Vagina (tissue), 2 donors: Measurements from ENCODE around the gene GRB7. TPM values are rescaled to one million over a fixed set of nuclear protein-coding genes. Genes with fewer than 3 reads are reported as not detected.

Experiments
- DNase-seq, 2 donors: peaks; one replicate each; pipeline ENCODE4 v3.0.0-alpha.2; 2017; ENCODE audit errors: extremely low spot score in 2 of 2
- H3K27ac ChIP-seq: fragments of 200-600 bp; sonication (generic); one replicate; pipeline ENCODE4 v1.5.1; 2019
- H3K27me3 ChIP-seq: fragments of 200-600 bp; sonication (generic); one replicate; pipeline ENCODE4 v1.5.1; 2019
- H3K36me3 ChIP-seq, 2 donors: fragments of 200-600 bp; sonication (generic); one replicate each; pipeline ENCODE4 v1.5.1; 2017 to 2019
- H3K4me1 ChIP-seq: fragments of 200-600 bp; sonication (generic); one replicate; pipeline ENCODE4 v1.5.1; 2019
- H3K4me3 ChIP-seq, 2 donors: fragments of 200-600 bp; sonication (generic); 1 replicate in 1 of 2; 2 replicates in 1 of 2; pipeline ENCODE4 v1.5.1; 2016 to 2019
- H3K9me3 ChIP-seq: fragments of 200-600 bp; sonication (generic); one replicate; pipeline ENCODE4 v1.5.1; 2019
- POLR2A ChIP-seq, 2 donors: fragments of 450-650 bp; IDR thresholded peaks; one replicate each; pipeline ENCODE4 v1.6.1; 2017; ENCODE audit warnings: antibody characterized with exemption in 2 of 2, mild to moderate bottlenecking in 2 of 2, moderate library complexity in 2 of 2
- POLR2AphosphoS5 ChIP-seq, 2 donors: sonication (generic); formaldehyde crosslinking; IDR thresholded peaks; one replicate each; pipeline ENCODE4 v1.9.0; 2017; ENCODE audit warnings: antibody characterized with exemption in 2 of 2, mild to moderate bottlenecking in 2 of 2, low read depth in 1 of 2; ENCODE audit not compliant: insufficient read depth in 1 of 2
- intact Hi-C: fragments of 100-400 bp; cut with DNase I; formaldehyde crosslinking; loops from one replicate; pipeline ENCODE4 v1.15.1; 2023
- total RNA-seq: library from RNA; depleted of rRNA; stranded (reverse); fragments of >200 nt; gene quantifications from one replicate; pipeline ENCODE4 v1.2.3, GENCODE V29; 2016
- TF ChIP-seq, protein P1 (sequence below), 3 experiments: fragments of 450-650 bp in 2 of 3; fragments of 200-600 bp in 1 of 3; sonication (generic) in 1 of 3; IDR thresholded peaks; one replicate each; pipeline ENCODE4 v1.5.1; 2017 to 2019; ENCODE audit warnings: antibody characterized with exemption in 3 of 3, mild to moderate bottlenecking in 2 of 3, moderate library complexity in 2 of 3

The GRB7 gene
- total RNA-seq, 1 donor from 2014 or later = 23.6 TPM

DNA sequence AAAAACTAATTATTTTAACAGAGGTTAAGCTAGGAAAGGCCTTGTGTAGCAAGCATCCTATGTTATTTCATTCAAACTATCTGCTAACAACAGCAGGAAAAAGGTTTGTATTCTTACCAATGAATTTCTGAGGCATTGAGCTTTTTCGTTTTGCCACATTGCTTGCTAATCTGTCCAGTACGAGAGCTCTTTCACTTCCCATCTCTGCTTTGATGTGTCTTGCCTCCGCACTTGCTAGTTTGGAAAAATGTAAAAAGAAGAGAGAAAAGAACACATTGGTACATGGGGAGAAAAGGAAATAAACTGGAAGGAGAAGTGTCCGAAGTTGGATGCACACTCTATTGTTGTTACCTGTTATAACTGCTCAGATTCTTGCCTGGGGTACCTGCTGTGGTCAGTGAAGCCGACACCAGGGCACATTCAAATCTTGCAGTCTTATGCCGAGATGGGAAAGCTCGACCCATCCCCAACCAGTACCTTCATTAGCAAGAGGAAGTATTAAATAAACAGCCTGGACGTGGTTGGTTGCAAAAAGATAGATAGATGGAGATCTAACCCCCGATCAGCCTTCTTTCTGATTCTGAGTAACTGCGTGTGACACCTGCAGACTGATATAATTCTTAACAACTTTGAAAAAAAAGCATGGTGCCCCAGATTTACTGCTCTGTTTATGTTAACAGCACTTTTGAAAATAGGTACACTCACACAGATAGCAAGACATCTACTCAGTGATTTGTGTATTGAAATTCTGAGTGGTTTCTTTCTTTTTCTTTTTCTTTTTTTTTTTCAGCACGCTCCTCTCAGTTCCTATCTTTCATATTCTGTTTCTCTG lies 40.0 kb downstream of the GRB7 start:
- no peak for TF ChIP-seq POLR2A (IDR thresholded peaks at IDR 0.05)
- TF ChIP-seq, protein P1, sequence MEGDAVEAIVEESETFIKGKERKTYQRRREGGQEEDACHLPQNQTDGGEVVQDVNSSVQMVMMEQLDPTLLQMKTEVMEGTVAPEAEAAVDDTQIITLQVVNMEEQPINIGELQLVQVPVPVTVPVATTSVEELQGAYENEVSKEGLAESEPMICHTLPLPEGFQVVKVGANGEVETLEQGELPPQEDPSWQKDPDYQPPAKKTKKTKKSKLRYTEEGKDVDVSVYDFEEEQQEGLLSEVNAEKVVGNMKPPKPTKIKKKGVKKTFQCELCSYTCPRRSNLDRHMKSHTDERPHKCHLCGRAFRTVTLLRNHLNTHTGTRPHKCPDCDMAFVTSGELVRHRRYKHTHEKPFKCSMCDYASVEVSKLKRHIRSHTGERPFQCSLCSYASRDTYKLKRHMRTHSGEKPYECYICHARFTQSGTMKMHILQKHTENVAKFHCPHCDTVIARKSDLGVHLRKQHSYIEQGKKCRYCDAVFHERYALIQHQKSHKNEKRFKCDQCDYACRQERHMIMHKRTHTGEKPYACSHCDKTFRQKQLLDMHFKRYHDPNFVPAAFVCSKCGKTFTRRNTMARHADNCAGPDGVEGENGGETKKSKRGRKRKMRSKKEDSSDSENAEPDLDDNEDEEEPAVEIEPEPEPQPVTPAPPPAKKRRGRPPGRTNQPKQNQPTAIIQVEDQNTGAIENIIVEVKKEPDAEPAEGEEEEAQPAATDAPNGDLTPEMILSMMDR (IDR thresholded peaks at IDR 0.05) = no peak
- TF ChIP-seq POLR2AphosphoS5 (IDR thresholded peaks at IDR 0.05; ENCODE audit: insufficient read depth in 1 of 2, low read depth in 1 of 2) = no peak
- no peak overlapping the region for H3K27ac ChIP-seq
- no peaks in the 10 kb centered on the region for H3K4me1 ChIP-seq
- DNase-seq = no peak
- intact Hi-C loops = no loop called here
- H3K4me3 ChIP-seq = peak overlapping the region in 1 of 2 donors; percentile 22
- no peaks in the 10 kb centered on the region for H3K27me3 ChIP-seq
- no peaks in the 10 kb centered on the region for H3K36me3 ChIP-seq
- H3K9me3 ChIP-seq = no peaks in the 10 kb centered on the region

DNA sequence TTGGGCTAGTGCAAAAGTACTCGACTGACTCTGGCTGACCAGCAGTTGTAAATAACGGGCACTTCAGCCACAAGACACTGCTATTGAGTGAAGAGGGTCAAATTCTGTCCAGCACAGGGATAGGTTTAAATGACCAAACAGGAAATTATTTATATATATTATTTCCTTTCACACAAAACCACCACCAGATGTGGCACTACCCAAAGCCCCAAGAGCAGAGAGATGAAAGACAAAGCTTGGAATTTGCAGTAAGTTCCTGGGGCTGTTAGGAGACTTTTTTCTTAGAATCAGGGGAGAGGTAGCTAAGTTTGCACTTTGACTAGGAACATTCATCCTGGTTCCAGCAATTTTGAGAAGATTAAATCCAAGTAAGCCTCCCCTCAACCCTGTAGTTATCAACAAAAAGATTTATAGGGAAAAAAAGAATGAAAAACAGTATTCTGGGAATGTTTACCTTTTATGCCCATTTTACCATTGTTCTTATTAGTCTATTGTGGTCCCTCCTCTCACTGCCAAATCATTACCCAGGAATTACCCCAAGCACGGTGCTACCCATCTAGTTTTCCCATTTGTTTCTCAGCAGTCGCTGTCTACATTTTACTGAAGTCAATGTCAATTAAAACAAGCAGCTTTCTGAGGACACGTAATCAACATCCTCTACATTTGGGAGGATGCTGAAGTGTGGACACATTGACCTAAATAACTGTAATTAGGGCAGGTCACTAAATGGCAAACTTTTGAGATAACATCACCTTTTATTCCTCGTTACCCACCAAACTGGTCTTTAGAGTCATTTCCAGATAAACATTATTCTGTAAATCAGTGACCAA lies 43.5 kb downstream of the GRB7 start:
- Histone ChIP-seq H3K36me3 (no peaks in the 10 kb centered on the region), H3K4me3 (no peak overlapping the region), H3K9me3 (no peaks in the 10 kb centered on the region), H3K4me1 (no peaks in the 10 kb centered on the region), H3K27ac (no peak overlapping the region), H3K27me3 (no peaks in the 10 kb centered on the region)
- intact Hi-C loops = no loop called here
- TF ChIP-seq, protein P1 (IDR thresholded peaks at IDR 0.05) = no peak
- TF ChIP-seq POLR2A (IDR thresholded peaks at IDR 0.05) (no peak), POLR2AphosphoS5 (IDR thresholded peaks at IDR 0.05; ENCODE audit: insufficient read depth in 1 of 2, low read depth in 1 of 2) (no peak)
- DNase-seq = no peak

DNA sequence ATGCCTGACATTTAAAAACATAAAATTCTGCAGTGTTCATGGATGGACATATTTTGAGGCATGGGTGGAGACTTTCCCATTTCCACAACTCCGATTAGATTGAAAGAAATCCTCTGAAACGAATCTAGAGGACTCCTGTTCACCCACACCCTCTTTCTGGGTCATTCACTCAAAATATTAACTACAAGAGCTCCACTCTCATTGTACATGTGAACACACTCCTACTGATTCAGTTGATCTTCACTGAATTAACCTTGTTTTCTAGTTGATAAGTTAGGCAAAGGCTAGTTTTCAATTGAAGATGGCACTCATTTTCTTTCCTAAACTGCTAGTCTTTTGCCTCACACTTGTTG lies 44.1 kb downstream of the GRB7 start:
- Histone ChIP-seq H3K36me3 (no peaks in the 10 kb centered on the region), H3K4me3 (no peak overlapping the region), H3K9me3 (no peaks in the 10 kb centered on the region), H3K27ac (no peak overlapping the region), H3K27me3 (no peaks in the 10 kb centered on the region), H3K4me1 (no peaks in the 10 kb centered on the region)
- DNase-seq = no peak
- intact Hi-C loops = no loop called here
- TF ChIP-seq POLR2A (IDR thresholded peaks at IDR 0.05) = no peak
- TF ChIP-seq, protein P1 (IDR thresholded peaks at IDR 0.05) = no peak
- TF ChIP-seq POLR2AphosphoS5 (IDR thresholded peaks at IDR 0.05; ENCODE audit: insufficient read depth in 1 of 2, low read depth in 1 of 2) = no peak

- TF ChIP-seq POLR2AphosphoS5 (IDR thresholded peaks at IDR 0.05; ENCODE audit: insufficient read depth in 1 of 2, low read depth in 1 of 2) (no peak), POLR2A (IDR thresholded peaks at IDR 0.05) (no peak)
- TF ChIP-seq, protein P1 (IDR thresholded peaks at IDR 0.05) = no peak
- H3K4me3 ChIP-seq = no peak overlapping the region
- no peak overlapping the region for H3K27ac ChIP-seq
- intact Hi-C loops = no loop called here
- no peaks in the 10 kb centered on the region for H3K4me1 ChIP-seq
- H3K9me3 ChIP-seq = no peaks in the 10 kb centered on the region
- DNase-seq = no peak
- no peaks in the 10 kb centered on the region for H3K36me3 ChIP-seq
- H3K27me3 ChIP-seq = no peaks in the 10 kb centered on the region
Observed at GRCh38 chr17:39782481-39782880, 44.7 kb downstream of the GRB7 start.
